Type B pancreatic cell (in vitro differentiated cells): ENCODE data around the gene CSNK1E. TPM values are rescaled to one million over a fixed set of nuclear protein-coding genes. Genes with fewer than 3 reads are reported as not detected.
A peak's percentile ranks its signal among the peaks of the same experiment; 100 is the strongest.

ENCODE experiments used
- DNase-seq: peaks from one replicate; pipeline ENCODE4 v3.0.0; 2021; ENCODE audit warnings: mixed read lengths; ENCODE audit not compliant: unreplicated experiment; ENCODE audit errors: extremely low spot score
- H3K27ac Mint-ChIP-seq: 2 replicates; pipeline ENCODE4 v1.8.0; 2021; ENCODE audit warnings: mild to moderate bottlenecking, mixed read lengths
- H3K27me3 Mint-ChIP-seq: 2 replicates; pipeline ENCODE4 v1.8.0; 2021; ENCODE audit warnings: mixed read lengths
- H3K36me3 Mint-ChIP-seq: 2 replicates; pipeline ENCODE4 v1.8.0; 2021; ENCODE audit warnings: mixed read lengths
- H3K4me1 Mint-ChIP-seq: one replicate; pipeline ENCODE4 v1.8.0; 2021; ENCODE audit warnings: mixed read lengths; ENCODE audit not compliant: unreplicated experiment
- H3K4me3 Mint-ChIP-seq: 2 replicates; pipeline ENCODE4 v1.8.0; 2021; ENCODE audit warnings: mild to moderate bottlenecking, mixed read lengths
- H3K9me3 Mint-ChIP-seq: 2 replicates; pipeline ENCODE4 v1.8.0; 2021; ENCODE audit warnings: mixed read lengths
- total RNA-seq: library from RNA; stranded (reverse); gene quantifications from 2 replicates; pipeline ENCODE4 v1.2.1, GENCODE V29; 2021; ENCODE audit warnings: low replicate concordance
- TF ChIP-seq, protein P1 (sequence below): fragments of 200-600 bp; sonication (generic); conservative IDR thresholded peaks from 2 replicates; pipeline ENCODE4 v1.5.0; 2021; ENCODE audit warnings: antibody characterized with exemption, mild to moderate bottlenecking

Gene CSNK1E
- total RNA-seq, 1 donor from 2014 or later = 199 TPM

GRCh38 chr22:38310518-38311322, 6.5 kb downstream of the CSNK1E start:
- H3K36me3 Mint-ChIP-seq = peaks cover 11% of the 10 kb centered on the region
- peaks cover 46% of the 10 kb centered on the region for H3K4me1 Mint-ChIP-seq
- no peak for DNase-seq
- peak overlapping the region; percentile 71 for H3K27ac Mint-ChIP-seq
- H3K9me3 Mint-ChIP-seq = no peaks in the 10 kb centered on the region
- no peaks in the 10 kb centered on the region for H3K27me3 Mint-ChIP-seq
- TF ChIP-seq, protein P1, sequence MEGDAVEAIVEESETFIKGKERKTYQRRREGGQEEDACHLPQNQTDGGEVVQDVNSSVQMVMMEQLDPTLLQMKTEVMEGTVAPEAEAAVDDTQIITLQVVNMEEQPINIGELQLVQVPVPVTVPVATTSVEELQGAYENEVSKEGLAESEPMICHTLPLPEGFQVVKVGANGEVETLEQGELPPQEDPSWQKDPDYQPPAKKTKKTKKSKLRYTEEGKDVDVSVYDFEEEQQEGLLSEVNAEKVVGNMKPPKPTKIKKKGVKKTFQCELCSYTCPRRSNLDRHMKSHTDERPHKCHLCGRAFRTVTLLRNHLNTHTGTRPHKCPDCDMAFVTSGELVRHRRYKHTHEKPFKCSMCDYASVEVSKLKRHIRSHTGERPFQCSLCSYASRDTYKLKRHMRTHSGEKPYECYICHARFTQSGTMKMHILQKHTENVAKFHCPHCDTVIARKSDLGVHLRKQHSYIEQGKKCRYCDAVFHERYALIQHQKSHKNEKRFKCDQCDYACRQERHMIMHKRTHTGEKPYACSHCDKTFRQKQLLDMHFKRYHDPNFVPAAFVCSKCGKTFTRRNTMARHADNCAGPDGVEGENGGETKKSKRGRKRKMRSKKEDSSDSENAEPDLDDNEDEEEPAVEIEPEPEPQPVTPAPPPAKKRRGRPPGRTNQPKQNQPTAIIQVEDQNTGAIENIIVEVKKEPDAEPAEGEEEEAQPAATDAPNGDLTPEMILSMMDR = no peak
- no peak overlapping the region for H3K4me3 Mint-ChIP-seq

- DNase-seq = no peak
- Mint-ChIP-seq H3K9me3 (no peaks in the 10 kb centered on the region), H3K27me3 (no peaks in the 10 kb centered on the region), H3K36me3 (peaks cover 11% of the 10 kb centered on the region), H3K27ac (peak overlapping the region; percentile 71), H3K4me3 (no peak overlapping the region), H3K4me1 (peaks cover 43% of the 10 kb centered on the region)
- TF ChIP-seq, protein P1 = no peak
Measured at GRCh38 chr22:38309614-38310517, 7.4 kb downstream of the CSNK1E start.

DNA sequence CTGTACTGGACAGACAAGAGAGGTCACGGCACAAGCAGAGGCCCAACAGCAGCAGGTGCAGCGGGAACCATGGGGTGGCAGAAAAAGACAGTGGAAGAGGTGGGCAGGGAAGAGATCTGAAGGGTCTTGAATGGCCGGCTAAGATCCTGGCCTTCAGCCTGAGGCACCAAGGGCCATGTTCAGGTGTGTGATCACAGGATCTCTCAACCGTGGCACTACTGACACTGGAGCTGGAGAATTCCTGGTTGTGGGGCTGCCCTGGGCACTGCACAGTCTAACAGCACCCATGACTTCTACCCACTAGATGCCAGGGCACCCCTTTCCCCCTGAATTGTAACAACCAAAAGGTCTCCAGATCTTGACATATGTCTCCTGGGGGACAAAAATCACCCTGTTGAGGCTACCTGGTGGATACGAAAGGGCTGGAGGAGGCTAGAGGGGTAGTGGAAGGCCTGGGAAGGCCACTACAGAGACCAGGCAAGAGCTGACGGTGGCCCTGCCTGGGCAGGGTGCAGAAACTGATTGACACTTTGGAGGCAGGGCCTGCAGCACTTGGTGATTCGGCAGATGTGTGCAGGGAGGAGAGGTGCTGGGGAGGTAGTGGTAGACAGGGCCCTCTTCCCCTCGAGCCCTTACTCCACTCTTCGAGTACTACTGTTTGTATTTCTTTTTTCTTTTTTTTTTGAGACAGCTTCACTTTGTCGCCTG, 8.3 kb downstream of the CSNK1E start:
- TF ChIP-seq, protein P1 = no peak
- H3K27ac Mint-ChIP-seq = peak overlapping the region; percentile 70

GRCh38 chr22:38305471-38306448, 11.5 kb downstream of the CSNK1E start:
- TF ChIP-seq, protein P1 = no peak
- peaks cover 12% of the 10 kb centered on the region for H3K36me3 Mint-ChIP-seq
- peak overlapping the region; percentile 16 for H3K4me3 Mint-ChIP-seq
- H3K9me3 Mint-ChIP-seq = no peaks in the 10 kb centered on the region
- DNase-seq = no peak
- peak overlapping the region; percentile 79 for H3K27ac Mint-ChIP-seq
- no peaks in the 10 kb centered on the region for H3K27me3 Mint-ChIP-seq
- peaks cover 30% of the 10 kb centered on the region for H3K4me1 Mint-ChIP-seq

More for the DNA sequence above, 8.3 kb downstream of the CSNK1E start:
- Mint-ChIP-seq H3K4me3 (no peak overlapping the region), H3K9me3 (no peaks in the 10 kb centered on the region), H3K27me3 (no peaks in the 10 kb centered on the region), H3K4me1 (peaks cover 40% of the 10 kb centered on the region), H3K36me3 (peaks cover 11% of the 10 kb centered on the region)
- DNase-seq = no peak
